ENCODE results near the gene CCDC88B.

- TF ChIP-seq CTCF (IDR thresholded peaks at IDR 0.05) (no peak), POLR2A (IDR thresholded peaks at IDR 0.05) (no peak)
Observed at GRCh38 chr11:64382586-64382985, 42.6 kb downstream of the CCDC88B start.

Data from testis (tissue), 2 donors.